GM23248 (cell line): Measurements from ENCODE around the gene TEAD1.

Experiments used
- EZH2 ChIP-seq: fragments of 200-600 bp; sonication (generic); IDR thresholded peaks from 2 replicates; pipeline ENCODE4 v1.6.1; 2018; ENCODE audit warnings: antibody characterized with exemption, mild to moderate bottlenecking; ENCODE audit not compliant: insufficient read depth, poor library complexity, severe bottlenecking
- EZH2phosphoT487 ChIP-seq: fragments of 200-600 bp; sonication (generic); IDR thresholded peaks from 2 replicates; pipeline ENCODE4 v1.6.1; 2018; ENCODE audit warnings: antibody characterized with exemption, moderate library complexity, mild to moderate bottlenecking, low read depth; ENCODE audit not compliant: insufficient read depth

DNA sequence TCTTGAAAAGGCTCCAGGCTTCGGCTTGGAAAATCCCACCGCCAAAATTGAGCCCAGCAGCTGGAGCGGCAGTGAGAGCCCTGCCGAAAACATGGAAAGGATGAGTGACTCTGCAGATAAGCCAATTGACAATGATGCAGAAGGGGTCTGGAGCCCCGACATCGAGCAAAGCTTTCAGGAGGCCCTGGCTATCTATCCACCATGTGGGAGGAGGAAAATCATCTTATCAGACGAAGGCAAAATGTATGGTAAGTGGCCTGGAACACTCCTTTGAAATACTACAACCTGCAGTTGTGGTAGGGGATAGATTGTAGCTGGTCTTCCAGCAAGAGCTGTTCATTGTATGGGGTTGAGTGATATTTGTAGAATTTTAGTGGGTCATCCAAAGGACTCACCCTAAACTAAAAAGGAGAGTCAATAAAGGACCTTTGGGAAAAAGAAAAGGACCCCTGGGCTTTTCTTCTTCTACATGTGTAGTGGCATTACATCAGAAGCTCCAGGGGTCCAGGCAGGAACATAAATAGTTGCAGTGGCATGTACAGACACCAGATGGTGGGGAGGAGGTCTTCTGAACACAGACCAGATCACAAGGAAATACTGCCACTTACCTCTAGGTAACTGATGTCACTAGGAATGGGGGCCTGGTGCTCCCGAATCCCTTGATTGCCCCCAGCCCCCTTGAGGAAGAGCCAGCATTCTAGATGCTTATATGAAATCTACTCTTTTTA is 90.1 kb downstream of the TEAD1 start:
- TF ChIP-seq EZH2 (no peak), EZH2phosphoT487 (no peak)
